ENCODE results near the gene MAML1. TPM values are rescaled to one million over a fixed set of nuclear protein-coding genes. Genes with fewer than 3 reads are reported as not detected.

MAML1 gene
- total RNA-seq, 1 experiment from 2014 or later, result 10.6 TPM

- ChIA-PET CTCF (no interaction called here), POLR2A (ENCODE audit: unreplicated experiment) (no interaction called here)
- BruUV-seq (replicated peaks), result no TSS peak
- Histone ChIP-seq H3K36me3 (ENCODE audit: low read depth, low read length) (no peaks in the 10 kb centered on the region), H4K20me1 (ENCODE audit: low read length) (peaks cover 5% of the 10 kb centered on the region), H3K9me2 (replicated peaks; ENCODE audit: low read length) (no peaks in the 10 kb centered on the region), H3K4me1 (ENCODE audit: insufficient read depth, low read length) (peaks cover 26% of the 10 kb centered on the region), H2AFZ (ENCODE audit: low read length) (no peak overlapping the region), H3K27me3 (ENCODE audit: low read length) (no peaks in the 10 kb centered on the region), H3K27ac (ENCODE audit: low read length) (no peak overlapping the region), H3F3A (ENCODE audit: low read length, unreplicated experiment) (no peaks in the 10 kb centered on the region), H3K4me3 (ENCODE audit: low read length) (no peak overlapping the region), H3K4me2 (ENCODE audit: low read length) (no peak overlapping the region), H3K79me2 (ENCODE audit: low read length) (peaks cover 12% of the 10 kb centered on the region), H3K9ac (ENCODE audit: low read length) (no peak overlapping the region), H3K9me3 (ENCODE audit: low read length) (no peaks in the 10 kb centered on the region)
- TF ChIP-seq EZH2phosphoT487 (IDR thresholded peaks at IDR 0.05; ENCODE audit: borderline replicate concordance, low read length) (no peak), EZH2 (IDR thresholded peaks at IDR 0.05; ENCODE audit: low read length, unreplicated experiment) (no peak)
- TF ChIP-seq, protein P1, sequence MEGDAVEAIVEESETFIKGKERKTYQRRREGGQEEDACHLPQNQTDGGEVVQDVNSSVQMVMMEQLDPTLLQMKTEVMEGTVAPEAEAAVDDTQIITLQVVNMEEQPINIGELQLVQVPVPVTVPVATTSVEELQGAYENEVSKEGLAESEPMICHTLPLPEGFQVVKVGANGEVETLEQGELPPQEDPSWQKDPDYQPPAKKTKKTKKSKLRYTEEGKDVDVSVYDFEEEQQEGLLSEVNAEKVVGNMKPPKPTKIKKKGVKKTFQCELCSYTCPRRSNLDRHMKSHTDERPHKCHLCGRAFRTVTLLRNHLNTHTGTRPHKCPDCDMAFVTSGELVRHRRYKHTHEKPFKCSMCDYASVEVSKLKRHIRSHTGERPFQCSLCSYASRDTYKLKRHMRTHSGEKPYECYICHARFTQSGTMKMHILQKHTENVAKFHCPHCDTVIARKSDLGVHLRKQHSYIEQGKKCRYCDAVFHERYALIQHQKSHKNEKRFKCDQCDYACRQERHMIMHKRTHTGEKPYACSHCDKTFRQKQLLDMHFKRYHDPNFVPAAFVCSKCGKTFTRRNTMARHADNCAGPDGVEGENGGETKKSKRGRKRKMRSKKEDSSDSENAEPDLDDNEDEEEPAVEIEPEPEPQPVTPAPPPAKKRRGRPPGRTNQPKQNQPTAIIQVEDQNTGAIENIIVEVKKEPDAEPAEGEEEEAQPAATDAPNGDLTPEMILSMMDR (conservative IDR thresholded peaks at IDR 0.05; ENCODE audit: low read depth, low read length), result no peak
- no peak for ATAC-seq
- intact Hi-C loops (cut with micrococcal nuclease), result no loop called here
- no peak for DNase-seq
Measured at GRCh38 chr5:179816401-179816795, 83.8 kb downstream of the MAML1 start.

GRCh38 chr5:179816796-179817469 lies 84.3 kb downstream of the MAML1 start:
- TF ChIP-seq EZH2phosphoT487 (IDR thresholded peaks at IDR 0.05; ENCODE audit: borderline replicate concordance, low read length) (no peak), EZH2 (IDR thresholded peaks at IDR 0.05; ENCODE audit: low read length, unreplicated experiment) (no peak)
- TF ChIP-seq, protein P1 (conservative IDR thresholded peaks at IDR 0.05; ENCODE audit: low read depth, low read length), result no peak
- no peak overlapping the region; the same call in 1 of the 2 replicates for H3K27ac ChIP-seq (ENCODE audit: low read length)
- BruUV-seq (replicated peaks), result no TSS peak
- H3F3A ChIP-seq (ENCODE audit: low read length, unreplicated experiment), result no peaks in the 10 kb centered on the region
- H3K4me3 ChIP-seq (ENCODE audit: low read length), result no peak overlapping the region
- CTCF ChIA-PET, result no interaction called here
- DNase-seq, result no peak
- no peak overlapping the region for H3K4me2 ChIP-seq (ENCODE audit: low read length)
- no peaks in the 10 kb centered on the region for H3K27me3 ChIP-seq (ENCODE audit: low read length)
- H3K36me3 ChIP-seq (ENCODE audit: low read depth, low read length), result no peaks in the 10 kb centered on the region
- H4K20me1 ChIP-seq (ENCODE audit: low read length), result peaks cover 11% of the 10 kb centered on the region
- POLR2A ChIA-PET (ENCODE audit: unreplicated experiment), result no interaction called here
- no peak for ATAC-seq
- no peaks in the 10 kb centered on the region for H3K9me3 ChIP-seq (ENCODE audit: low read length)
- no peaks in the 10 kb centered on the region for H3K9me2 ChIP-seq (replicated peaks; ENCODE audit: low read length)
- H3K9ac ChIP-seq (ENCODE audit: low read length), result no peak overlapping the region
- no peak overlapping the region for H2AFZ ChIP-seq (ENCODE audit: low read length)
- intact Hi-C loops (cut with micrococcal nuclease), result no loop called here
- H3K4me1 ChIP-seq (ENCODE audit: insufficient read depth, low read length), result peaks cover 28% of the 10 kb centered on the region
- peaks cover 17% of the 10 kb centered on the region for H3K79me2 ChIP-seq (ENCODE audit: low read length)

- CTCF ChIA-PET, result no interaction called here
- Histone ChIP-seq H3K9me3 (ENCODE audit: low read length) (no peaks in the 10 kb centered on the region), H3K9ac (ENCODE audit: low read length) (no peak overlapping the region; the same call in 1 of the 2 replicates), H3F3A (ENCODE audit: low read length, unreplicated experiment) (no peaks in the 10 kb centered on the region), H4K20me1 (ENCODE audit: low read length) (peaks cover 16% of the 10 kb centered on the region), H3K9me2 (replicated peaks; ENCODE audit: low read length) (no peaks in the 10 kb centered on the region), H3K27me3 (ENCODE audit: low read length) (no peaks in the 10 kb centered on the region), H3K4me2 (ENCODE audit: low read length) (no peak overlapping the region), H3K79me2 (ENCODE audit: low read length) (peaks cover 22% of the 10 kb centered on the region), H2AFZ (ENCODE audit: low read length) (no peak overlapping the region), H3K36me3 (ENCODE audit: low read depth, low read length) (no peaks in the 10 kb centered on the region), H3K4me3 (ENCODE audit: low read length) (no peak overlapping the region), H3K4me1 (ENCODE audit: insufficient read depth, low read length) (peaks cover 33% of the 10 kb centered on the region), H3K27ac (ENCODE audit: low read length) (peak overlapping the region; percentile 96)
- no peak for DNase-seq
- BruUV-seq (replicated peaks), result no TSS peak
- intact Hi-C loops (cut with micrococcal nuclease), result no loop called here
- no peak for ATAC-seq
- TF ChIP-seq, protein P1 (conservative IDR thresholded peaks at IDR 0.05; ENCODE audit: low read depth, low read length), result no peak
- TF ChIP-seq EZH2phosphoT487 (IDR thresholded peaks at IDR 0.05; ENCODE audit: borderline replicate concordance, low read length) (no peak), EZH2 (IDR thresholded peaks at IDR 0.05; ENCODE audit: low read length, unreplicated experiment) (no peak)
- POLR2A ChIA-PET (ENCODE audit: unreplicated experiment), result no interaction called here
Measured at GRCh38 chr5:179817470-179817840, 84.8 kb downstream of the MAML1 start.
